HCT116 (cell line): ENCODE measurements around the gene ELMOD2.

Experiments
- CEBPB ChIP-seq: IDR thresholded peaks from 2 replicates; pipeline ENCODE4 v1.6.1; 2012; ENCODE audit warnings: low read depth
- CTCF ChIP-seq, 3 experiments: fragments of 200-600 bp in 1 of 3; sonication (generic) in 1 of 3; IDR thresholded peaks in 2 of 3; conservative IDR thresholded peaks in 1 of 3; 2 replicates each; pipeline ENCODE4 v1.5.1; 2012 to 2017; ENCODE audit warnings: low read depth in 2 of 3, low read length in 2 of 3, antibody characterized with exemption in 1 of 3, borderline replicate concordance in 1 of 3, control low read depth in 1 of 3, mild to moderate bottlenecking in 1 of 3, mixed read lengths in 1 of 3, mixed run types in 1 of 3, moderate library complexity in 1 of 3; ENCODE audit not compliant: insufficient read depth in 1 of 3
- EZH2 ChIP-seq: fragments of 200-600 bp; sonication (generic); IDR thresholded peaks from 2 replicates; pipeline ENCODE4 v1.6.1; 2017; ENCODE audit warnings: antibody characterized with exemption, mixed run types
- EZH2phosphoT487 ChIP-seq: fragments of 200-600 bp; IDR thresholded peaks from 2 replicates; pipeline ENCODE4 v1.6.1; 2018; ENCODE audit warnings: antibody characterized with exemption, borderline replicate concordance
- MAX ChIP-seq: IDR thresholded peaks from 2 replicates; pipeline ENCODE4 v1.6.1; 2012
- POLR2A ChIP-seq: IDR thresholded peaks from 2 replicates; pipeline ENCODE4 v1.7.0; 2011; ENCODE audit warnings: borderline replicate concordance; ENCODE audit not compliant: insufficient read depth, insufficient read length; ENCODE audit errors: extremely low read depth
- POLR2AphosphoS5 ChIP-seq: IDR thresholded peaks from 2 replicates; pipeline ENCODE4 v1.6.1; 2011; ENCODE audit warnings: mild to moderate bottlenecking, low read depth, low read length, moderate library complexity
- SP1 ChIP-seq: IDR thresholded peaks from 2 replicates; pipeline ENCODE4 v1.6.1; 2012; ENCODE audit warnings: low read depth
- ZFX ChIP-seq: fragments of 450-650 bp; IDR thresholded peaks from 2 replicates; pipeline ENCODE4 v1.6.1; 2017
- ZNF274 ChIP-seq: fragments of 200-500 bp; sonication (Bioruptor generic); IDR thresholded peaks from 2 replicates; pipeline ENCODE4 v1.6.1; 2014; ENCODE audit warnings: mild to moderate bottlenecking, low read depth, low read length, inconsistent platforms

- TF ChIP-seq POLR2AphosphoS5 = no peak
- no peak for TF ChIP-seq POLR2A
- TF ChIP-seq CTCF (IDR thresholded peaks at IDR 0.05 in 2 of 3, conservative IDR thresholded peaks at IDR 0.05 in 1 of 3; ENCODE audit: borderline replicate concordance in 1 of 3, insufficient read depth in 1 of 3, low read depth in 2 of 3, low read length in 2 of 3) = no peak
- TF ChIP-seq EZH2phosphoT487 = no peak
- no peak for TF ChIP-seq ZFX
- TF ChIP-seq EZH2 = no peak
- no peak for TF ChIP-seq MAX
- no peak for TF ChIP-seq ZNF274
- no peak for TF ChIP-seq SP1
- TF ChIP-seq CEBPB = no peak
These were observed 55.3 kb downstream of the ELMOD2 start for GRCh38 chr4:140579278-140579677.
